ENCODE measurements around the gene CLEC2A. TPM values are rescaled to one million over a fixed set of nuclear protein-coding genes. Genes with fewer than 3 reads are reported as not detected.

The CLEC2A gene
- total RNA-seq, 2 experiments from 2014 or later, result not detected

GRCh38 chr12:9933958-9934357, 1.8 kb upstream of the CLEC2A start:
- H3K9me2 ChIP-seq (ENCODE audit: insufficient read depth, low read length), result no peaks in the 10 kb centered on the region
- no peak for TF ChIP-seq EZH2phosphoT487 (IDR thresholded peaks at IDR 0.05; ENCODE audit: borderline replicate concordance, low read depth, low read length)
- TF ChIP-seq, protein P1, sequence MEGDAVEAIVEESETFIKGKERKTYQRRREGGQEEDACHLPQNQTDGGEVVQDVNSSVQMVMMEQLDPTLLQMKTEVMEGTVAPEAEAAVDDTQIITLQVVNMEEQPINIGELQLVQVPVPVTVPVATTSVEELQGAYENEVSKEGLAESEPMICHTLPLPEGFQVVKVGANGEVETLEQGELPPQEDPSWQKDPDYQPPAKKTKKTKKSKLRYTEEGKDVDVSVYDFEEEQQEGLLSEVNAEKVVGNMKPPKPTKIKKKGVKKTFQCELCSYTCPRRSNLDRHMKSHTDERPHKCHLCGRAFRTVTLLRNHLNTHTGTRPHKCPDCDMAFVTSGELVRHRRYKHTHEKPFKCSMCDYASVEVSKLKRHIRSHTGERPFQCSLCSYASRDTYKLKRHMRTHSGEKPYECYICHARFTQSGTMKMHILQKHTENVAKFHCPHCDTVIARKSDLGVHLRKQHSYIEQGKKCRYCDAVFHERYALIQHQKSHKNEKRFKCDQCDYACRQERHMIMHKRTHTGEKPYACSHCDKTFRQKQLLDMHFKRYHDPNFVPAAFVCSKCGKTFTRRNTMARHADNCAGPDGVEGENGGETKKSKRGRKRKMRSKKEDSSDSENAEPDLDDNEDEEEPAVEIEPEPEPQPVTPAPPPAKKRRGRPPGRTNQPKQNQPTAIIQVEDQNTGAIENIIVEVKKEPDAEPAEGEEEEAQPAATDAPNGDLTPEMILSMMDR (conservative IDR thresholded peaks at IDR 0.05; ENCODE audit: low read length), result no peak
- H3K9me3 ChIP-seq (ENCODE audit: low read length), result no peaks in the 10 kb centered on the region
- no peaks in the 10 kb centered on the region for H4K20me1 ChIP-seq (ENCODE audit: insufficient read depth, low read length)
- no peak overlapping the region for H3K4me2 ChIP-seq (ENCODE audit: low read length)
- H3K36me3 ChIP-seq (ENCODE audit: insufficient read depth, low read length), result no peaks in the 10 kb centered on the region
- no peak overlapping the region for H2AFZ ChIP-seq (ENCODE audit: low read length)
- ChIA-PET POLR2A (interaction anchor here (0.7 kb wide), 1 partner anchor 10 kb away, joined by 4 read pairs; no protein-coding TSS in a partner anchor), CTCF (ENCODE audit: unreplicated experiment) (no interaction called here)
- H3K4me3 ChIP-seq (ENCODE audit: low read depth, low read length, poor library complexity, severe bottlenecking), result no peak overlapping the region
- intact Hi-C loops (cut with micrococcal nuclease; ENCODE audit: unreplicated experiment), result no loop called here
- no peak overlapping the region for H3K27ac ChIP-seq (ENCODE audit: low read depth, low read length, poor library complexity, severe bottlenecking)
- peaks cover 5% of the 10 kb centered on the region for H3K4me1 ChIP-seq (ENCODE audit: insufficient read depth, low read length, poor library complexity, severe bottlenecking)
- no TSS peak for BruUV-seq (replicated peaks)
- H3K79me2 ChIP-seq (ENCODE audit: insufficient read depth, low read depth, low read length), result no peaks in the 10 kb centered on the region
- DNase-seq (ENCODE audit: low spot score), result no peak

- H3K4me1 ChIP-seq (ENCODE audit: insufficient read depth, low read length, poor library complexity, severe bottlenecking), result peaks cover 11% of the 10 kb centered on the region
- no TSS peak for BruUV-seq (replicated peaks)
- H3K4me2 ChIP-seq (ENCODE audit: low read length), result no peak overlapping the region
- H3K79me2 ChIP-seq (ENCODE audit: insufficient read depth, low read depth, low read length), result no peaks in the 10 kb centered on the region
- H3K27ac ChIP-seq (ENCODE audit: low read depth, low read length, poor library complexity, severe bottlenecking), result no peak overlapping the region
- DNase-seq (ENCODE audit: low spot score), result no peak
- CTCF ChIA-PET (ENCODE audit: unreplicated experiment), result no interaction called here
- intact Hi-C loops (cut with micrococcal nuclease; ENCODE audit: unreplicated experiment), result no loop called here
- no peaks in the 10 kb centered on the region for H3K9me3 ChIP-seq (ENCODE audit: low read length)
- TF ChIP-seq, protein P1 (conservative IDR thresholded peaks at IDR 0.05; ENCODE audit: low read length), result no peak
- no peak for TF ChIP-seq EZH2phosphoT487 (IDR thresholded peaks at IDR 0.05; ENCODE audit: borderline replicate concordance, low read depth, low read length)
- peak overlapping the region; percentile 23; the same call in 1 of the 2 replicates for H2AFZ ChIP-seq (ENCODE audit: low read length)
- POLR2A ChIA-PET, result interaction anchor here (0.6 to 1.1 kb wide), 3 partner anchors 13 to 383 kb away, joined by 3 read pairs; no protein-coding TSS in a partner anchor
- no peaks in the 10 kb centered on the region for H3K9me2 ChIP-seq (ENCODE audit: insufficient read depth, low read length)
- no peak overlapping the region for H3K4me3 ChIP-seq (ENCODE audit: low read depth, low read length, poor library complexity, severe bottlenecking)
- H4K20me1 ChIP-seq (ENCODE audit: insufficient read depth, low read length), result no peaks in the 10 kb centered on the region
- H3K36me3 ChIP-seq (ENCODE audit: insufficient read depth, low read length), result no peaks in the 10 kb centered on the region
Measured at GRCh38 chr12:9931245-9931644, 925 bp downstream of the CLEC2A start.

DNA sequence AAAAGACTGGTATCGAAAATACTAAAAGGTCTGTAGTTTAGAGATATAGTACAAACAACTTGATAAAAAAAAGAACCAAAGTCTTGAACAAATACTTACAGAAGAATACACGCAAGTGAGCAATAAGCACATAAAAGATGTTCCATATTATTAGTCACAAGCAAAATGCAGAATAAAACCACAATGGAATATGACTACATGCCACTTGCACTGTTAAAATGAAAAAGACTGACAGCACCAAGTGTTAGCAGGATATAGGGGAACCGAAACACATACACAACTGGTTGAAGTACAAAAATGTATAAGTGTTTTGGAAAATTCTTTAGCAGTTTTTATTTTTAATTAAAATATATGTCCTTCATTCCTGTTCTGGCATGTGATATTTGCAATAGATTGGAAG, 3.6 kb downstream of the CLEC2A start:
- ChIA-PET POLR2A (no interaction called here), CTCF (ENCODE audit: unreplicated experiment) (no interaction called here)
- intact Hi-C loops (cut with micrococcal nuclease; ENCODE audit: unreplicated experiment), result loop anchor here (10.0 kb wide), 1 partner anchor 216 kb away; no protein-coding TSS in a partner anchor
- Histone ChIP-seq H3K9me2 (ENCODE audit: insufficient read depth, low read length) (no peaks in the 10 kb centered on the region), H3K9me3 (ENCODE audit: low read length) (no peaks in the 10 kb centered on the region), H3K4me2 (ENCODE audit: low read length) (peak overlapping the region; percentile 39), H2AFZ (ENCODE audit: low read length) (peak overlapping the region; percentile 49; the same call in 1 of the 2 replicates), H3K36me3 (ENCODE audit: insufficient read depth, low read length) (no peaks in the 10 kb centered on the region), H3K27ac (ENCODE audit: low read depth, low read length, poor library complexity, severe bottlenecking) (no peak overlapping the region), H3K4me3 (ENCODE audit: low read depth, low read length, poor library complexity, severe bottlenecking) (no peak overlapping the region), H3K4me1 (ENCODE audit: insufficient read depth, low read length, poor library complexity, severe bottlenecking) (peaks cover 11% of the 10 kb centered on the region), H3K79me2 (ENCODE audit: insufficient read depth, low read depth, low read length) (no peaks in the 10 kb centered on the region), H4K20me1 (ENCODE audit: insufficient read depth, low read length) (no peaks in the 10 kb centered on the region)
- DNase-seq (ENCODE audit: low spot score), result peak; percentile 20
- no peak for TF ChIP-seq EZH2phosphoT487 (IDR thresholded peaks at IDR 0.05; ENCODE audit: borderline replicate concordance, low read depth, low read length)
- TF ChIP-seq, protein P1 (conservative IDR thresholded peaks at IDR 0.05; ENCODE audit: low read length), result no peak
- no TSS peak for BruUV-seq (replicated peaks)

Measured in OCI-LY7 (cell line).